GM10266 (cell line): ENCODE results near the gene KIF22.

Experiments
- DNase-seq: peaks from one replicate; pipeline ENCODE4 v3.0.0; 2012; ENCODE audit errors: extremely low spot score
- TF ChIP-seq, protein P1 (sequence below): IDR thresholded peaks from 2 replicates; pipeline ENCODE4 v1.5.1; 2012; ENCODE audit warnings: mild to moderate bottlenecking, low read depth; ENCODE audit not compliant: control insufficient read depth, insufficient read depth; ENCODE audit errors: missing control alignments

The KIF22 gene

DNA sequence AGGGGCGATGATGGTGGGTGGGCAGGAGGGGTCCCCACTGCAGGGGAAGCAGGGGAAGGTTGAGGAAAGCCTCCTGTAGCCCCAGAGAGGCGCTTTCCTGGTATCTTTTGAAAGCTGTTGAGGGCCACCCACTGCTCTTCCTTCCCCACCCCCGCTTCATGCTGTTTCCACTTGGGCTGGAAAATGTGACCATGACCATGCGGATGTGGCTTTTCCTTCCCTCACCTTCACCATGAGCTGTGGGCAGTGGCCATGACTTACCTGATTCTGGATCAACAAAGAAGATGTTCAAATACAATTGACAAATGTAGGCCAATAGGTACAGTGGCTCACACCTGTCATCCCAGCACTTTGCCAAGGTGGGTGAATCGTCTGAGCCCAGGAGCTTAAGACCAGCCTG is 43.5 kb downstream of the KIF22 start:
- TF ChIP-seq, protein P1, sequence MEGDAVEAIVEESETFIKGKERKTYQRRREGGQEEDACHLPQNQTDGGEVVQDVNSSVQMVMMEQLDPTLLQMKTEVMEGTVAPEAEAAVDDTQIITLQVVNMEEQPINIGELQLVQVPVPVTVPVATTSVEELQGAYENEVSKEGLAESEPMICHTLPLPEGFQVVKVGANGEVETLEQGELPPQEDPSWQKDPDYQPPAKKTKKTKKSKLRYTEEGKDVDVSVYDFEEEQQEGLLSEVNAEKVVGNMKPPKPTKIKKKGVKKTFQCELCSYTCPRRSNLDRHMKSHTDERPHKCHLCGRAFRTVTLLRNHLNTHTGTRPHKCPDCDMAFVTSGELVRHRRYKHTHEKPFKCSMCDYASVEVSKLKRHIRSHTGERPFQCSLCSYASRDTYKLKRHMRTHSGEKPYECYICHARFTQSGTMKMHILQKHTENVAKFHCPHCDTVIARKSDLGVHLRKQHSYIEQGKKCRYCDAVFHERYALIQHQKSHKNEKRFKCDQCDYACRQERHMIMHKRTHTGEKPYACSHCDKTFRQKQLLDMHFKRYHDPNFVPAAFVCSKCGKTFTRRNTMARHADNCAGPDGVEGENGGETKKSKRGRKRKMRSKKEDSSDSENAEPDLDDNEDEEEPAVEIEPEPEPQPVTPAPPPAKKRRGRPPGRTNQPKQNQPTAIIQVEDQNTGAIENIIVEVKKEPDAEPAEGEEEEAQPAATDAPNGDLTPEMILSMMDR = no peak

DNA sequence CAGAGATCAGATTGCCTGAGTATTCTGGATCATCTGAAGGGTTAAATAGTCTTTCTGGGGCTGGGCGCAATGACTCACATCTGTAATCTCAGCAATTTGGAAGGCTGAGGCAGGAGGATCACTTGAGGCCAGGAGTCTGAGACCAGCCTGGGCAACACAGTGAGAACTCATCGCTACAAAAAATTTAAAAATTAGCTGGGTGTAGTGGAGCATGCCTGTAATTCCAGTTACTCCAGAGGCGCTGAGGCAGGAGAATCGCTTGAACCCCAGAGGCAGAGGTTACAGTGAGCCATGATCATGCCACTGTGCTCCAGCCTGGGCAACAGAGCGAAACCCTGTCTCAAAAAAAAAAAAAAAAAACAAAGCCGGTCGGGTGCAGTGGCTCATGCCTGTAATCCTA is 45.4 kb downstream of the KIF22 start:
- TF ChIP-seq, protein P1 = no peak
- DNase-seq = no peak

More for the DNA sequence above, 43.5 kb downstream of the KIF22 start:
- DNase-seq = no peak

DNA sequence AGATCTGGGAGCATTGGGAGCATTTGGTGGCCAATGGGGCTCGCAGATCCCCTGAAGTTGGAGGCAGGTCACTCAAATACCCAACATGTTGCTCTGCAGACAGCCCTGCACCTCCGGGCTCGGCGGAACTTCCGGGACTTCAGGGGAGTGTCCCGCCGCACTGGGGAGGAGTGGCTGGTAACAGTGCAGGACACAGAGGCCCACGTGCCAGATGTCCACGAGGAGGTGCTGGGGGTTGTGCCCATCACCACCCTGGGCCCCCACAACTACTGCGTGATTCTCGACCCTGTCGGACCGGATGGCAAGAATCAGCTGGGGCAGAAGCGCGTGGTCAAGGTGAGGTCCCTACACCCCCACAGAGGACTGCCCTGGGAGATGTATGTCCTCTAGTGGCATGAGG is 46.1 kb downstream of the KIF22 start:
- TF ChIP-seq, protein P1 = no peak
- DNase-seq = no peak

DNA sequence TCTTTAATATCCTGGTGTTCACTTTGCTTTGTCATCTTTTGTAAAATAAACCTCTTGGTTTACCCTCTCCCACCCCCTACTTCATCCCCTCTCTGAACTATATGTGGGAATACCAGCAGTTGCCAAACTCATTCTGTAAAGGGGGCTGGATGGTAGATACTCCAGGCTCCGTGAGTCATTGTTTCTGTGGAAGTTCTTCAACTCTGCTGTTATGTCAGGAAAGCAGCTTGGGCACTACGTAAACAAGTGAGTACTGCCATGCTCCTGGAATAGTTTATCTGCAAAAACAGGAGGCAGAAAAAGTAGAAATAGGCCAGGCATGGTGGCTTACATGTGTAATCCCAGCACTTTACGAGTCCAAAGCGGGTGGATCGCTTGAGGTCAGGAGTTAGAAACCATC is 47.3 kb downstream of the KIF22 start:
- TF ChIP-seq, protein P1 = no peak
- no peak for DNase-seq

DNA sequence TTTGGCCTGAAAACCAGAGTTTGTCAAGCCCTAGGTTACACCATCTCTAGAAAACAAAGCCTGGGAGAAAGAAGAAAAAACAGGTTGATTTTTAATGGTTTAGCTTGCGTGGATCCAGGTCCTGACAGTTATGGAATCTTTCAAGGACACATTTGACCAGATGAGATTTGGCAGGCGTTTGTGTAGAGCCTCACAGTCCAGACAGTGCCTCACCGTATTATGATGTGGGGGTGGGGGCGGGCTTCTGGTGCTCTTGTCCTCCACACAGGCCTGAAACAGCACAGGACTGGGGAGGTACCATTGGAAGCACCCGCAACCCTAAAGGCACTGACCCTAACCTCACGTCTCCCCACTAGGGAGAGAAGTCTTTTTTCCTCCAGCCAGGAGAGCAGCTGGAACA is 49.3 kb downstream of the KIF22 start:
- DNase-seq = no peak
- TF ChIP-seq, protein P1 = no peak

DNA sequence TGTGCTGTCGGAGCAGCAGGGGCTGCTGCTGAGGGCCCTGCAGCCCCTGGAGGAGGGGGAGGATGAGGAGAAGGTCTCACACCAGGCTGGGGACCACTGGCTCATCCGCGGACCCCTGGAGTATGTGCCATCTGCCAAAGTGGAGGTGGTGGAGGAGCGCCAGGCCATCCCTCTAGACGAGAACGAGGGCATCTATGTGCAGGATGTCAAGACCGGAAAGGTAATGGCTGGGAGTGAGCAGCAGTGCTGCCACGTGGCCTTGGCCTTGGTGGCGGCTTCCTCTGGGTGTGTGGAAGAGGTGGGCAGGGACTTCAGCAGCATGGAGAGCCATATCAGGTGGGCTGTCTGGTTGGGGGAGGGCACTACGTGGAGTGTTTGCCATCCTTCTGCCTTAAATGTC is 49.7 kb downstream of the KIF22 start:
- TF ChIP-seq, protein P1 = no peak
- DNase-seq = no peak

DNA sequence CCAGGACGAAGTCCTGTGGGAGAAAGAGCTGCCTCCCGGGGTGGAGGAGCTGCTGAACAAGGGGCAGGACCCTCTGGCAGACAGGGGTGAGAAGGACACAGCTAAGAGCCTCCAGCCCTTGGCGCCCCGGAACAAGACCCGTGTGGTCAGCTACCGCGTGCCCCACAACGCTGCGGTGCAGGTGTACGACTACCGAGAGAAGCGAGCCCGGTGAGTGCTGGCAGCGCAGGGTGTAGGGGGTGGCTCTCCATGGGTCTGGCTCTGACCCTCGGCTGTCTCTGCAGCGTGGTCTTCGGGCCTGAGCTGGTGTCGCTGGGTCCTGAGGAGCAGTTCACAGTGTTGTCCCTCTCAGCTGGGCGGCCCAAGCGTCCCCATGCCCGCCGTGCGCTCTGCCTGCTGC is 51.1 kb downstream of the KIF22 start:
- DNase-seq = no peak
- TF ChIP-seq, protein P1 = no peak
